ENCODE data around the gene DNASE1L2. TPM values are rescaled to one million over a fixed set of nuclear protein-coding genes. Genes with fewer than 3 reads are reported as not detected.
A peak's percentile ranks its signal among the peaks of the same experiment; 100 is the strongest.

The DNASE1L2 gene
- polyA plus RNA-seq, 4 donors: 0.55 to 1.8 (median 1.2) TPM

DNA sequence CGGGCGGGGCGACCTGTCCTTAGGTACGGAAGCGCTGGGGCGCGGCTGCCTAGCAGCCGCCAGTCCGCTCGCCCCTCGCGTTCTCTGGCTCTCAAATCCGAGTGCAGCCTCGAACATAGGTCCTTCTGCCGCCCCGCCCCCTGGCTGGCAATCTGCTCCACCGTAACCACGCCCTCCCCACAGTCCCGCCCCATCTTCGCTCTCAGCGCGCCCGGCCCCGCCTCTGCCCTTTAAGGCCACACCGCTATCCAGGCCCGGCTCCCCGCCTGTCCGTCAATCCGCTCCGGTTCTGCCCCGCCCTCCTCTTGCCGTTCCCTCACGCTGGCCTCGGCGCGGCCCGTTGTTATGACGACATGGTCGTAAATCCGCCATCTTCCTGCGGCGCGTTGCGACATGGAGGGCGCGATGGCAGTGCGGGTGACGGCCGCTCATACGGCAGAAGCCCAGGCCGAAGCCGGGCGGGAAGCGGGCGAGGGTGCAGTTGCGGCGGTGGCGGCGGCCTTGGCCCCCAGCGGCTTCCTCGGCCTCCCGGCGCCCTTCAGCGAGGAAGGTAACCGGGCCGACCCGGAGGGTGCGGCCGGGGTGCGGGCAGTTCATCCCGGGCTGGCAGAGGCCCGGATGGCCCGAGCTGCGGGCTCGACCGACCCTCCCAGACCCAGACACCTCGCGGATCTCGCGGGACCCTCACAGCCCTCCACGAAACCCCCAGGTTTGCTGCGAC, 12.9 kb upstream of the DNASE1L2 start, which contains the start of gene E4F1:
TSS of gene E4F1 (plus strand) at position 371 of the 721 bp plus-strand sequence. CDS start at position 394, 23 bp downstream.
- DNase-seq (ENCODE audit: low read depth in 4 of 4, low spot score in 2 of 4): peak; percentile 85 to 98 (median 94)

DNA sequence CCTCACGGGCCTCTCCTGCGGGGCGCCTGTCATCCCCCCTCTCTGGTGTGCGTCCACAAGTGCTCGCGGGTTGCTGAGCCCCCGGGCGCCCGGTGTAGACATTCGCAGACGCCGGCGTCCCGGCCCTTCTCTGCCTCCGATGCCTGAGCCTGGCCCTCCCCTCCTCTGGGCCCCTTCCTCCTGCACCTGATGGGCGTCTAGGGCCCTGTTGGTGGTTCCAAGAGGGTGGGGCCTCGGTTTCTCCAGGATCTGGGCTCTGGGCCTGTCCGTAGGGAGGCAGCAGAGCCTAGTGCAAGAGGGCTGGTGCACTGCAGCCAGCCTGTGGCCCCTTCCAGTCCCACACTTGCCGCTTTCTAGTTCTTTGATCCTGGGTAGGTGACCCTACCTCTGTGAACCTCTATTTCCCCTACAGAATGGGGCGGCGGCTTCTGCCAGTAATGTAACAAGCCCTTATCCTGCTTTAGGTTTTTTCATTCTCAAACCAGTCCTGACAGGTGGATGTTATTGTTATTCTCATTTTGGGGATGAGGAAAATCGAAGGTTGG, 12.2 kb upstream of the DNASE1L2 start:
- DNase-seq (ENCODE audit: low read depth in 4 of 4, low spot score in 2 of 4): no peak

DNA sequence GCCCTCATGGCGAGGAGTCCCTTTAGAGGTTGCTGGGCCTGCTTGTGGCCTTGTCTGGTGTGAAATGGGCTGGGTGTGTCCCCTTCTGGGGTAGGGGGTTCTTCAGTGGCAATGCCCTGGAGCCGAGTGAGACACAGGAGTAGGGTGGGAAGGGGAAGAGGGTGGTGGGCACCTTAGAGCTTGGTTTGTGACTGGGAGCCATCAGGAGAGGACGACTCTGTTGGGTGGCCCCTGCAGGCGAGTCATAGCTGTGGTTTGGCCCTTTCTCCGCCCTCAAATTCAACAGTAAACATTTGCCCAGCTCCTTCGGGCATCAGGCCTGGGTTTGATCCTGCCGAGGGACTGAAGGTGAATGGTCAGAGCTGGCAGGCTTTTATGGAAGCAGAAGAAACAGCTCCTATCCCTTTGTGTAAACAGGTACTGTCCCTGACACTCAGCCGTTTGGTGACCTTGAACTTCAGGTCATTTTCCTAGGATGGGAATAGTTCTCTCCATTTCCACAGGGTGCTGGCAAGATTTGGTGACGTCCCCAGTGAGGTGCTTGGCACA, 9.9 kb upstream of the DNASE1L2 start:
- DNase-seq (ENCODE audit: low read depth in 4 of 4, low spot score in 2 of 4): no peak

DNA sequence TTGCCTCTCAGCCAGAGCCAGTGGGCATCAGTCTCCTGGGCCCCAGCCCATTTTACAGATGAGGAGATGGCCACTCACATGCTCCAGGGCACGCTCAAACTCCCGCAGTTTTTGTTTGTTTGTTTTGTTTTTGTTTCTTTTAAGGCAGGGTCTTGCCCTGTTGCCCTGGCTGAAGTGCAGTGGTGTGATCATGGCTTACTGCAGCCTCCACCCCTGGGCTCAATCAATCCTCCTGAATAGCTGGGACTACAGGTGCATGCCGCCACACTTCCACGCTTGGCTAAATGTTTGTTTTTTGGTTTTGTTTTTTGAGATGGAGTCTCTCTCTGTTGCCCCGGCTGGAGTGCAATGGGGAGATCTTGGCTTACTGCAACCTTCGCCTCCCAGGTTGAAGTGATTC, 9.3 kb upstream of the DNASE1L2 start:
- DNase-seq (ENCODE audit: low read depth in 4 of 4, low spot score in 2 of 4): no peak

DNA sequence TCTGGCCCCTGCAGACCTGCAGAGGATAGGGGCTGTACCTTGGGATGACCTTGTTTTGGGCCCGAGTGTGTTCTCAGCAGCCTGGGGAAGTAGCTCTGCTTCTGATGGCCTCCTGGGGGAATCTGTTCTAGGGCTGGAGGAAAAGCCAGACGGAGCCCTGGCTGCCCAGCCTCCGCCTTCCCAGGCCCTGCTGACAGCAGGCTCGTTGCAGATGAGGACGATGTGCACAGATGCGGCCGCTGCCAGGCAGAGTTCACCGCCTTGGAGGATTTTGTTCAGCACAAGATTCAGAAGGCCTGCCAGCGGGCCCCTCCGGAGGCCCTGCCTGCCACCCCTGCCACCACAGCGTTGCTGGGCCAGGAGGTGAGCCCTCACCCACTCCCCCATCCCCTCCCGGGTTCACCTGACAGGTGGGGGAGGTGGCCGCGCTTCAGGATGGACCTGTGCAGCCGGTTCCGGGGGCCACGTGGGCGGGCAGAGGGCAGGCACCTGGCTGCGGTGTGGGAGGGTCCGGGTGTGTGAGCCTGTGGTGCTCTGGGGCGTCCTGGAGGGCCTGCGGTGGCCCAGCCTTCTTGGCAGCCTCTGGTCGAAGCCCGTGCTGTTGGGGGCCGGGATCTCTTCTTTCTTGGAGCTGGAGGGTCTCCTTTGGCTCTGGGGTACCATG, 8.0 kb upstream of the DNASE1L2 start:
- DNase-seq (ENCODE audit: low read depth in 4 of 4, low spot score in 2 of 4): no peak

DNA sequence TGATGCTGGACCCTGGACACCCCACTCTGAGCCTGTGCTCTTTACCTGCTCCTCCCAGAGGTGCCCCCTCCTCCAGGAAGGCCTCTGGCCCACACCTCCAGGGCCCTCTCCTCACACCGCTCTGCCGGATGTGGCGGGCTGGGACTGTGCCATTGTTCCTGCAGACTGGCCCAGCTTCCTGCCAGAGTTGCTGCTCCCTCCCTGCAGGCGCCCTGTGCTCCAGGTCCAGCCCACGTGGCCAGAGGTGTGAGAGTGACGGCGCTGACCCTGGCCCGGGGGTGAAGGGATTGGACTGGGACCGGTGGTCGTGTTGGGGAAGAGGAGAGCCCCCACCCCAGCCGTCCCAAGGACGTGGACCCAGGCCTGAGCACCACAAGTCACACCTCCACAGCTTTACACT, 7.2 kb upstream of the DNASE1L2 start:
- DNase-seq (ENCODE audit: low read depth in 4 of 4, low spot score in 2 of 4): no peak

DNA sequence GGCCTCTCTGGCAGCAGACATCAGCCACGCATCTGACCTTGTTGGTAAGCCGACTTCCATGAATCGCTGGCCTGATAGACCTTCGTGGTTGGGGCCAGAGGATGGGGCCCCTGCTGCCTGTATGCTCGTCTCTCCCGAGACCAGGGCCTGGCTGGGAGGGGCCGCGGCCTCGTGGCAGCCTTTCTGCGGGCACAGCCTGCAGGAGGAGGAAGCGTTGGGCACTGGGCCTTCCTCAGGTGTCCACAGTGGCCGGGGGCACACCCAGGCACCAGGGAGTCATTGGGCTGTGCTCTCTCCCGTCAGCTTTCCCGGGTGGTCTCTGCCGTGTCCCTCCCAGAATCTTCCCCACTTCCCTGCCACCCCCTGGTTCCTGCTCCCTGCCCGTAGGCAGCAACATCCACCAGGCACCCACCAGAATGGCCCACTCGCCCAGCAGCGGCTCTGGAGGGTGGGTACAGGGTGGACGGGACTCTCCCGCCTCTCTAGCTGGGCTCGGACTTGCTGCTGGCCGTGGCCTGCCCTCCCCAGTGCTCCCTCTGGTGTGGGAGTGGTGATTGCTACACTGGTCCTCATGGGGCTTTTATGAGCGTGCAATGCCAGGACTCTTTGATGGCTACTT, 6.5 kb upstream of the DNASE1L2 start:
- DNase-seq (ENCODE audit: low read depth in 4 of 4, low spot score in 2 of 4): no peak

DNA sequence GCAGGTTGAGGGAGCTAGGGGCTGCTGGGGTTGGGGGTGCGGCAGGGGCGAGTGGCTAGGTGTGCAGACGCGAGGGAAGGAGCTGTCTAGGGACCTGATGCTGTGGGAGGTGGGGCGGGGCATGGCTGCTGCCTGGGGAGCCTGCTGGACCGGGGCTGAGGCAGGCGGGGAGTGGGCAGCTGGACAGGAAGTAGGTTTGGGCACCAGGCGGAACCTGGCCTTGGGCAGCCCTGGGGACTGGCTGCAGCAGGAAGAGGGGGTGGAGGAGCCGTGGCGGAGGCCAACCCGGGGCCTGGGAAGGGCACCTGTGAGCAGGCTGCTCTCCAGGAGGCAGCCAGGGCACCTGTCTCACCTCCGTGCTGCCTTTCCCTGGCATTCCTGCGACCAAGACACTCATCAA, 5.9 kb upstream of the DNASE1L2 start:
- DNase-seq (ENCODE audit: low read depth in 4 of 4, low spot score in 2 of 4): no peak

DNA sequence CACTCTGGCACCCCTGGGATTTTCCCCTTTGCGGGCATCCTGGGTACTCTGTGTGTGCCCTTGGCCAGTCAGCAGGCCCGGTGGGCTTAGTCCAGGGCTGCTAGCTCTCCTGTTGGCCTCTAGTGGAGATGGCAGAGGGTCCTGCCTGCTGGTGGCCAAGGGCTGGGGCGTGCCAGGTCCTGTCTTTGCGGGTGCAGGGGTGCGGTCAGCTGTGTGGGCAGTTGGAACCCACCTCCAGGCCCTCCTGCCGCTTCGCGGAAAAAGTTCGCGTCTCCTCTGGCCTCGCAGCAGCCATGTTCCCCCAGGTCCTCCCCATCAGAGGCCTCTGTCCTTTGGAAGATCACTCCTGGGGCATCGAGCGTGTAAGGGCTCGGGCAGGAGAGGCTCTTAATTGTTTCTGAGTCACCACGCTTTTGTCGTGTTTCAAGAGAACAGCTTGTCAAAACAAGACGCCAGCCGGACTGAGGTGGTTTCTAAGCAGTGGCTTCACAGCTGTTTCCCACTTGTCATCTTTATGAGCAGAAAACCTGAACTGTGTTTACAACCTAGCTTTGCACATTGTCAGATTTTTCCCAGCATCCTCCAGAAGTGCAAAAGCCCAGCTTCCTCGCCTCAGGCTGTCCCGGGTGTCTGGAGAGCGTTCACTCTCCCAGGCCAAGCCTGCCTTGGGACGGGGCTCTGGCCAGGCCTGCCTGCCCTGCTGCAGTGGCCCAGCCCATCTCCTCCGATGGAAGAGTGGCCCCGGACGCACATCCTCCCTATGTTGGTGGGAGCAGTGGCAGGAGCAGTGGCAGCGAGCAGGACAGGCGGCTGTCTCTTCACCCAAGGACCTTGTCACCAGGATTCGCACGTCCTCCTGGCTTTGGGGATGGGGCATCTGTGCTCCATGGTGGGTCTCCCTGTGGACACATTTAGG, 5.0 kb upstream of the DNASE1L2 start:
- no peak for DNase-seq (ENCODE audit: low read depth in 4 of 4, low spot score in 2 of 4)

DNA sequence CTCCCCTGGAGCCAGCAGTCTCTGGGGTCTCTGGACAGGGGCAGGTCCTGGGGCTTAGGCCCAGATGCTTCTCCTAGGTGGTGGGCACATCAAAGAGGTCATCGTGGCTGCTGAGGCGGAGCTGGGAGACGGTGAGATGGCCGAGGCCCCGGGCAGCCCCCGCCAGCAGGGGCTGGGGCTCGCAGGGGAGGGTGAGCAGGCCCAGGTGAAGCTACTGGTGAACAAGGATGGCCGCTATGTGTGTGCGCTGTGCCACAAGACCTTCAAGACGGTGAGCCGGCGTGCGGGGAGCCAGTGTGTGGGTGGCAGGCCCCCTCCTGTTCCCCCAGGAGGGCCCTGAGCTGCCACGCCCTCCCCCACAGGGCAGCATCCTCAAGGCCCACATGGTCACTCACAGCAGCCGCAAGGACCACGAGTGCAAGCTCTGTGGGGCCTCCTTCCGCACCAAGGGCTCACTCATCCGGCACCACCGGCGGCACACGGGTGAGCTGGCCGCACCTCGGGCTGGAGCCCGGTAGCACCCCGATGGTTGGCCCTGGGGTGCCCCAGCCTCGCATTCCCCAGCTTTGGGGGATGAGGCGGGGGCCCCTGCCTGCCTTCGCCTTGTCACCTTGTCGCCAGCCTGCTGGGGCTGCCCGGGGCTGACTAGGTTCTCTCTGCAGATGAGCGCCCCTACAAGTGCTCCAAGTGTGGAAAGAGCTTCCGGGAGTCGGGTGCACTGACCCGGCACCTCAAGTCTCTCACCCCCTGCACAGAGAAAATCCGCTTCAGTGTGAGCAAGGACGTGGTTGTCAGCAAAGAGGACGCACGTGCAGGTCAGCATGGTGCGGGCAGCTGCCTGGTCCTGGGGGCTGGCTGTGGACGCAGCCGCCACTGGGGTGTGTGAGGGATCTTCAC, 3.9 kb upstream of the DNASE1L2 start:
- DNase-seq (ENCODE audit: low read depth in 4 of 4, low spot score in 2 of 4): no peak

DNA sequence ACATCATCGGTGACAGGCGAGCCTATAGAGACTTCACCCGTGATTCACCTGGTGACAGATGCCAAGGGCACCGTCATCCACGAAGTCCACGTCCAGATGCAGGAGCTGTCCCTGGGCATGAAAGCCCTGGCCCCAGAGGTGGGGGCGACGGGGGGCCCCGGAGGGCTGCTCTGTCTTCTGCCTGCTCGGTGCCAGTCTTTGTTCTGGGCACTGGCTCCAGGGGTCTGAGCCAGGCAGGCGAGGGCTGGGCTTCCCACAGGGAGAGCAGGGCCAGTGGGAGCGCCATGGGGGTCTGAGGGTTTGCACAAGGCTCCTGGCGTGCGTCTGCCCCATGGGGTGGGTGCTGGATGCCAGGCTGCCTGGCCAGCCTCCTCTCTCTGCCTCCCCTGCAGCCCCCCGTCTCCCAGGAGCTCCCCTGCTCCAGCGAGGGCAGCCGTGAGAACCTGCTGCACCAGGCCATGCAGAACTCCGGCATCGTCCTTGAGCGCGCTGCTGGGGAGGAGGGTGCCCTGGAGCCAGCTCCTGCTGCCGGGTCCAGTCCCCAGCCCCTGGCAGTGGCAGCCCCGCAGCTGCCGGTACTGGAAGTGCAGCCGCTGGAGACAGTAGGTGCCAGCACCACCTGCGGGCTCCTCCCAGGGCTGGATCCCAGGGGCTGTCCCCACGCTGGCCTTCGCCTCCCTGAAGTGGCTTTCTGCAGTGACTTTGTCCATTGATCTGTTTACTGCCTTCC, 3.0 kb upstream of the DNASE1L2 start:
- DNase-seq (ENCODE audit: low read depth in 4 of 4, low spot score in 2 of 4): no peak

DNA sequence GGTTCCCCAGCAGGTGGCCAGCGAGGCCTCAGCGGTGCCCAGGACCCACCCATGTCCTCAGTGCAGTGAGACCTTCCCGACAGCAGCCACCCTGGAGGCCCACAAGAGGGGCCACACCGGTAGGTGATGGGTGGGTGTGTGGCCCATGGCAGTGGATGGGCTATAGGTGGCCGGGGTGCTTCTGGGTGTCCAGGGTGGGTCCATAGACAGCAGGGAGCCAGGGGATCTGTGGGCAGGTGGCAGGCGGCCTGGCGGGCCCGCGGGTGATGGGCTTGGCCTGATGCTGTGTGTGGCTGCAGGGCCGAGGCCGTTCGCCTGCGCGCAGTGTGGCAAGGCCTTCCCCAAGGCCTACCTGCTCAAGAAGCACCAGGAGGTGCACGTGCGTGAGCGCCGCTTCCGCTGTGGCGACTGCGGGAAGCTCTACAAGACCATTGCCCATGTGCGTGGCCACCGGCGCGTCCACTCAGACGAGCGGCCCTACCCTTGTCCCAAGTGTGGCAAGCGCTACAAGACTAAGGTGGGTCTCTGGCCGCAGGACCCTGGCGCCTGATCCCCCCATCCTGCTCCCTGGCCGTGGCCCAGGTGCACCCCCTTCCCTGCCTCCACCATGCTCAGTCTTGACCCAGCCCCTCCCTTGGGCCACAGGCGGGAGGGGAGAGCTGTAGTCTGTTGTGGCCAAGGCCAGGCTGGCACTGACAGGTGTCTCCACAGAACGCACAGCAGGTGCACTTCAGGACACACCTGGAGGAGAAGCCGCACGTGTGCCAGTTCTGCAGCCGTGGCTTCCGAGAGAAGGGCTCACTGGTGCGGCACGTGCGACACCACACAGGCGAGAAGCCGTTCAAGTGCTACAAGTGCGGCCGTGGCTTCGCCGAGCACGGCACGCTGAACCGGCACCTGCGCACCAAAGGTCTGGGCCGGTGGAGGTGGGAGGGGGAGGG, 2.1 kb upstream of the DNASE1L2 start:
- DNase-seq (ENCODE audit: low read depth in 4 of 4, low spot score in 2 of 4): no peak

DNA sequence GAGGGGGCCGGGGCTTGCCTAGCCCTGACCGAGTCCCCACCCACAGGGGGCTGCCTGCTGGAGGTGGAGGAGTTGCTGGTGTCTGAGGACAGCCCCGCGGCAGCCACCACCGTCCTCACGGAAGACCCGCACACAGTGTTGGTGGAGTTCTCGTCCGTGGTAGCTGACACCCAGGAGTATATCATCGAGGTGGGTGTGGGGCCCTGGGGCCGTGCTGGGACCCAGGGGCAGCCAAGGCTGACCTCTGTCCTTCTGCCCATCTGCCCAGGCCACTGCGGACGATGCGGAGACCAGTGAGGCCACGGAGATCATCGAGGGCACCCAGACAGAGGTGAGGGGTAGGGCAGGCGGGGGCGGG, 1.5 kb upstream of the DNASE1L2 start:
- no peak for DNase-seq (ENCODE audit: low read depth in 4 of 4, low spot score in 2 of 4)

DNA sequence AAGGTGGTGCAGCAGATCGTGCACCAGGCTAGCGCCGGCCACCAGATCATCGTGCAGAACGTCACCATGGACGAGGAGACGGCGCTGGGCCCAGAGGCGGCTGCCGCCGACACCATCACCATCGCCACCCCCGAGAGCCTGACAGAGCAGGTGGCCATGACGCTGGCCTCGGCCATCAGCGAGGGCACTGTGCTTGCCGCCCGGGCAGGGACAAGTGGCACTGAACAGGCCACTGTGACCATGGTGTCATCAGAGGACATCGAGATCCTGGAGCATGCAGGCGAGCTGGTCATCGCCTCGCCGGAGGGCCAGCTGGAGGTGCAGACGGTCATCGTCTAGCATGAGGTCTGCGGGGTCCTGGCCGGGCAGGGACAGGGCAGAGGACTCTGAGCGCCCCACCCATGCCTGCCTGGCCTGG, 1.0 kb upstream of the DNASE1L2 start:
- no peak for DNase-seq (ENCODE audit: low read depth in 4 of 4, low spot score in 2 of 4)

DNA sequence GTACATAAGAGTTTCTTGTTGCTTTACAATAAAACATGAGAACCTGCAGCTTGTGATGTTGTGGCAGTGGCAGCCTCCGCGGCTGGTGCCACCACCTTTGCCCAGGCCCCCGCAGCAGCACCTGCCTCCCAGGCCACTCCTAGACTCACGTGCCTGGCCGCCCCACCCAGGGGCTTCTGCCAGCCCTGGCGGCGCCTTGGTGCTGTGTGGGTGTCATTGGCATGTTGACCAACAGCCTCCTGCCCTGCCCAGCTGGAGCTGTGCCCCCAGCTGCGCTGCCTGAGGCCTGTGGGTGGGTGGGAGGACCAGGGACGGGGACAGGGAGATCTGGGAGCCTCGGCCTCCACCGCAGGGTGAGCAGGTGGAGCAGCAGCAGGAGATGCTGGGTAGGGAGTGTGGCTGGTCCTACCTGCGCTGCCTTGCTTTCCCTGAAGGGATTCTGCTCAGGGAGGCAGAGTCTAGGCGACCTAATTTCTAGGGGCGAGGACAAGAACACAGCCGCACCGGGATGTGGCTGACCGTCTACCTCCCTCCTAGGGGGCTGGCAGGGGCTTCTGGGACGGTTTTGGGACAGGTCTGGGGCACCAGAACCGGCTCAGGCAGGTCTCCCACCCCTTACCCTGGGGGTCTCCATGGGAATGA, 428 bp upstream of the DNASE1L2 start:
- no peak for DNase-seq (ENCODE audit: low read depth in 4 of 4, low spot score in 2 of 4)

DNA sequence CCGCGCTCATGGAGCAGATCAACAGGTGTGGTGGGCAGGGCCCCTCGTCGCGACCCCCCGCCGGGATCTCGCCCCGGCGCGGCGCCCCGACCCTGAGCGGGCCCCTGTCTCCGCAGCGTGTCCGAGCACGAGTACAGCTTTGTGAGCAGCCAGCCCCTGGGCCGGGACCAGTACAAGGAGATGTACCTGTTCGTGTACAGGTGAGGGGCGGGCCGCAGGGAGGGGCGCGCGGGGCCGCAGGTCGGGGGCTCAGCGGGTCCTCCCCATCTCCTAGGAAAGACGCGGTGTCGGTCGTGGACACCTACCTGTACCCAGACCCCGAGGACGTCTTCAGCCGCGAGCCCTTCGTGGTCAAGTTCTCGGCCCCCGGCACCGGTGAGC, 848 bp downstream of the DNASE1L2 start:
- no peak for DNase-seq (ENCODE audit: low read depth in 4 of 4, low spot score in 2 of 4)

All from left renal cortex interstitium (tissue), 4 donors.